ENCODE measurements around the gene TTC22.

The TTC22 gene

GRCh38 chr1:54846301-54846700 lies 45.2 kb upstream of the TTC22 start:
- TF ChIP-seq CTCF (IDR thresholded peaks at IDR 0.05; ENCODE audit: insufficient read depth, low read depth, low read length, missing control alignments) = no peak
- DNase-seq (ENCODE audit: low read depth) = no peak
- no peak overlapping the region for H3K4me3 ChIP-seq (ENCODE audit: low read length)

- DNase-seq (ENCODE audit: low read depth) = no peak
- H3K4me3 ChIP-seq (ENCODE audit: low read length) = no peak overlapping the region
- no peak for TF ChIP-seq CTCF (IDR thresholded peaks at IDR 0.05; ENCODE audit: insufficient read depth, low read depth, low read length, missing control alignments)
Measured at GRCh38 chr1:54845772-54846171, 44.6 kb upstream of the TTC22 start.

- no peak for DNase-seq (ENCODE audit: low read depth)
- H3K4me3 ChIP-seq (ENCODE audit: low read length) = no peak overlapping the region
- no peak for TF ChIP-seq CTCF (IDR thresholded peaks at IDR 0.05; ENCODE audit: insufficient read depth, low read depth, low read length, missing control alignments)
Measured at GRCh38 chr1:54844564-54844963, 43.4 kb upstream of the TTC22 start.

- no peak overlapping the region for H3K4me3 ChIP-seq (ENCODE audit: low read length)
- no peak for TF ChIP-seq CTCF (IDR thresholded peaks at IDR 0.05; ENCODE audit: insufficient read depth, low read depth, low read length, missing control alignments)
- no peak for DNase-seq (ENCODE audit: low read depth)
Measured at GRCh38 chr1:54843449-54843848, 42.3 kb upstream of the TTC22 start.

GRCh38 chr1:54842963-54843362 lies 41.8 kb upstream of the TTC22 start:
- no peak for DNase-seq (ENCODE audit: low read depth)
- H3K4me3 ChIP-seq (ENCODE audit: low read length) = no peak overlapping the region
- TF ChIP-seq CTCF (IDR thresholded peaks at IDR 0.05; ENCODE audit: insufficient read depth, low read depth, low read length, missing control alignments) = no peak

GRCh38 chr1:54842206-54842915 lies 41.2 kb upstream of the TTC22 start:
- H3K4me3 ChIP-seq (ENCODE audit: low read length) = no peak overlapping the region
- TF ChIP-seq CTCF (IDR thresholded peaks at IDR 0.05; ENCODE audit: insufficient read depth, low read depth, low read length, missing control alignments) = no peak
- no peak for DNase-seq (ENCODE audit: low read depth)

- H3K4me3 ChIP-seq (ENCODE audit: low read length) = no peak overlapping the region
- TF ChIP-seq CTCF (IDR thresholded peaks at IDR 0.05; ENCODE audit: insufficient read depth, low read depth, low read length, missing control alignments) = no peak
- DNase-seq (ENCODE audit: low read depth) = peak; percentile 26
Measured at GRCh38 chr1:54839824-54840223, 38.7 kb upstream of the TTC22 start.
